ENCODE measurements around the gene IL10RA.

Gene IL10RA

DNA sequence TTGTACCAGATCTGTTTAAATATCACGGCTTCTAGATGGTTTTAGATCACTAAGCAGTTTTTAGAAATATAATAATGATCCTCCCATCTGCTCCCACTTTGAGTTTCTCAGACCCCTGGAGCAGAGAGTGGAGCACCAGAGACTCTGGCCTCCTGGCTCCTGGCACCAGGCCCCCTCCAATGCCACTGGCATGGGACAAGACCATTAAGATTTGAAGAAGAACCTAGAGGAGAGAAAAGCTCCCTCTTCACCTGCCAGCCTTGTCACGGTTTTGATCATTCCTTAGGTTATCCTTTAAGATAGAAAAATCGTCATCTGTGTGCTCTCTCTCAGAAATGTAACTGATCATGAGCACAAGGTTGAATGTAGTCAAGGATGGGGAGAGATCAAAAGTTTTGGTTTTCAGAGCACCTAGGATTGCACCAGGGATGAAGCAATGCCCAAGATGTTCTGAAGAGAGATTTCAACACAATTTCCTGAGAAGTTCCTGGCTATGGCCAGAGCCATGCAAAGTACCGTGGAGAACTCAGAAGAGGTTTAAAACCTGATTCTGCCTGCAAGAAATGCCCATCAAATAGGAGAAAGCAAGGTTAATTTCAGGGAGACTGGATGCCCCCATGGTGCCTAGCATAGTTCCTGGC lies 22.2 kb downstream of the IL10RA start:
- no peak for DNase-seq

DNA sequence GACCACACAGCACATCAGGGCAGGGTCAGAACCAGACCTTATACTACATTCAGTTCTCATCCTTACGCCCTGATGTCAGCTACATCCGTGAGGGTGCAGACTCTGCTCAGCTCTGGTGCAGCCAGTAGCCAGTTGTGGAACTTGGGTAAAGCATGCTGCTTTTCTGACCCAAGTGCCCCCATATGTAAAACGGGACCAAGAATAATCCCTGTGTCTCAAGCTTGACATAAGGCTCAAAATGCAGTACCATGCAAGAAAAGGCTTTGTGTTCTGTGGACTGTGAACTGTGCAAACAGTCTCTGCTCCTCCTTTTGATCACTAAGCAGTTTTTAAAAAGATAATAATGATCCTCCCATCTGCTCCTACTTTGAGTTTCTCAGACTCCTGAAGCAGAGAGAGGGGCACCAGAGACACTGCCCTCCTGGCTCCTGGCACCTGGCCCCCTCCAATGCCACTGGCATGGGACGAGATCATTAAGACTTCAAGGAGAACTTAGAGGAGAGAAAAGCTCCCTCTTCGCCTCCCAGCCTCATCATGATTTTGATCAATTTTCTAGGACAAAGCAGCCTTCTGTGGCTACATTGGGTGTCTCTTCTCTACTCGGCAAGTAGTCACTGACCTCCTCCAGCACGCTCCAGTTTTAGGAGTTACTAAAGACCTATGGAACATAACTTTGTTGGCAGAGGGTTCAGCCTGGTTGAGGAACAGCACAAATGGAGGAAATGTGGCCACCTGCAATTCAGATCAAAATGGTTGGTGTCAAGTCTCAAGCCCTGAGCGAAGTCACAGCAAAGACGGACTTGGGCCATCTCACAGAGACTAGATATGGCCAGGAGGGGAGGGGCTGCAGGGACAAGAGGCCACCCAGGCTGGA lies 23.9 kb downstream of the IL10RA start:
- no peak for DNase-seq

DNA sequence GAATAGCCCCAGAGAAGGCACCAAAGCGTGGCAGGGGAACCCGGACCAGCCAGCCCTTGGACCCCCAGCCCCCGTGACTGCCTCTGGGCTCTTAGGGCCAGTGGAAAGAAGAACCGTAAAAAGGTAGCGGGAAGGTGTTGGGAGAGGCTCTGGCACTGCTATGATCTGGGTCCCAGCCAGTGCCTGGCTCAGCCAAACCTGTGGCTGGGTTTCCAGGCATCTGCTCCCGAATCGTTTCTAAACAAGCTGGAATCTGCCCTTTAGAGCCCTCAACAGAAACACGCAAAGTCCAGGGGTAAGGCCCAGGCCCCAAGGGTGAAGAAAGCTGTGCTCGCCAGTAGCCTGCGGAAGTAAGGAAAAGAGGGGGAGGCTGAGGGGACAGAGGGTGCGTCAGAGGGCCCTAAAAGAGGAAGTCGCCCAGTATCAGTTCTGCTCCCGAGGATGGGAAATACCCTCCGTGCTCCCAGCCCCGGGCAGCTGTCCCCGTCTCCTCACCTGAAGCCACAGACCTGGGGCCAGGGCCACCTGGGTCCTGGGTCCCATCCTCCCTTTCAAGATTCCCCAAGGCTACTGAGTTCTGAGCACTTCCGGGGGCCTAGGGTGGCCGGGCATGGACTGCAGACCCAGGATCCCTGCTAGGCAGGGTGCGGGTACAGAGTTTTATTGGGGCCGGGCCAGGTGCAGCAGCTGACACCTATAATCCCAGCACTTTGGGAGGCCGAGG lies 24.7 kb downstream of the IL10RA start:
- DNase-seq = no peak

DNA sequence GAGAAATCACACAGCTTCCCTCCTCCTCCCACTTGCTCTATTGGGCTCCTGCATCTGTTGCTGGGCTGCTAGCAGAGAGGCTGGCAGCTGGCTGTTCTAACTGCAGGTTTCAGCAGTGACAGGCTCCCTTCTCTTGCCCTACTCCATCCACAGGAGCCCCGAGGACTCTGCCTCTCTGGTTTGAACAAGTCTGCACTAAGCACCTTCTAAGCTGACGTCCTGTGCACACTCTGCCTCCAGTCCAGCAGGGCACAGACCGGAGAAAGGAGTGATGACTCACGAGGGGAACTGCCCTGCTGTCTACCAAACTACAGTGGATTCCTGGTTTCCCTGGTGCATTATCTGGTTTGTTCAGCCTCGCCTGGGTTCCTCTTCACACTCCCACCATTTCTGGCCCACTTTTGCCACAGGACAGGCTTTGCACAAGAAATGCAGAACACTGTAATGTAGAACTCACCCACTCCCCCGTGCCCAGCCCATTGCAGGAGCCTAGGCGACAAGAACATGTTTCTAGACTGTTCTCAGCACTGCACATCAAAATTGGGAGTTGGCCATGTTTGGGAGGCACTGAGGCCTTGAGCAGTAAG lies 26.0 kb downstream of the IL10RA start:
- no peak for DNase-seq

DNA sequence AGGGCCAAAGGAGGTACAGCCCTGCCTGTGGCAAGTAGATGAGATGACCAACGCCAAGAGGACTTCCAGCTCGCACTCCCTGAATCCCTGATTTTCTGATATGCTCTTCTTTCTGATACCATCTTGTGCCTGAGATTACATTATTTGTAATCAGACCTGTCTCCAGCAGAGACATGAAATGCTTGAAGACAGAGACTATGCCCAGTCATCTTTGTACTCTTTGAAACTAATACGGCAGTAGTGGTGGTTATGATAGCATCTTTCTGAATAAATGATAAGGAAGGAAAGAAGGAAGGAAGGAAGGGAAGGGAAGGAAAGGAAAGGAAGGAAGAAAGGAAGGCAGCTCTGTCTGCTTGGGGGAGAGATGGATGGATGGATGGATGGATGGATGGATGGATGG lies 27.8 kb downstream of the IL10RA start:
- DNase-seq = no peak

DNA sequence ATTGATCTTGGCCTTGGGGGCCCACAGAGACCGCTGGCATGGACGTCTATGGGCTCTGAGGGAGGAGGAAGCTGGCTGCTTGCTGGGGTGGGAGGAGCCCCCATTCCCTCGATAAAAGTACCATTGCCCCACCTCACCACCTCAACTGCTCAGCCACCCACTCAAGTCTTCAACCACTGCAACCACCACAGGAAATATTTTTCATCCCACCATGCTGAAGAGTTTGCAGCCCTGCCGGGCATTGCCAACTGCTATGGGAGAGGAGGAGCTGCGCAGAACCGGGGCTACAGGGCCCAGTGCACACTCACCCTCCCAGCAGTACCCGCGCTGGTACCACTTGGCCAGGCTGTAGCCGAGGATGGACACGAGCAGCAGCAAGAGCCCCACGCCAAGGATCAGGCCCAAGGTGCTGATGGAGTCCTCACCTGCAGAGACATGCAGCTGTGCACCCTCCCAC lies 29.2 kb downstream of the IL10RA start:
- no peak for DNase-seq

DNA sequence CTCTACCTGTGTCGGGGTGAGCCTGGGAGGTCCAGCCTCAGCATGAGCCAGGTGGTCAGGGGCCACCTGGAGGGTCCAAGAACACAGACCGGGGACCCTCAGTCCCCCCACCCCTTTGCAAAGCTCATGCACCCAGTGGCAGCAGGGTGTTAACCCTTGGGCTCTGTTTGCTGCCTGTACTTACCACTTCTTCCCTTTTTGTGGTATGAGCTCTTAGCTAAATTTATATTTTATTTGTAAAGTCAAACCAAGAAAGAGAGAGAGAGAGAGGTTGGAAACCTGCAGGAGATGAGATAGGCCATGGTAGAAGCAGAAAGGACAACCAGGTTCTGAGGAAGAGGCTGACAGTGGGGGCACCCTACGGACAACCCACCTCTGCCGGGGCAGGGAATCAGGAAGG lies 29.9 kb downstream of the IL10RA start:
- no peak for DNase-seq

DNA sequence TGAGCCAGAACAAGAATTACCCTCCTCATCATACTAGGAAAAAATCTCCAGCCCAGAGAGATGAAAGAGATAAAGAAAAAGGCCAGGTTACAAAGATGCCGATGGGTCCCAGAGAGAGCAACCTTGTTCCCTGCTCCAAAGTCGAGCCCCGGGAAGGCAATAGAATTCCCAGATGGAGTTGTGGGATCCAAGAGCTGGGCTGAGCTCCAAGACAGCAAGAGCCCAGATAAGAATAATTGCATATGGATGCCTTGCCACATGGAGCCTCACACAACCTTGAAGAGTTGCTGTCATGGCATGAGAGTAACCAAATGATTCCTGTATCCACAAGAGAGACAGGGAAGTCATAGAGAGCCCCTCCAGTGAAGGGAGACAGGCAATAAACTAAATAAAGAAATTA lies 30.9 kb downstream of the IL10RA start:
- no peak for DNase-seq

DNA sequence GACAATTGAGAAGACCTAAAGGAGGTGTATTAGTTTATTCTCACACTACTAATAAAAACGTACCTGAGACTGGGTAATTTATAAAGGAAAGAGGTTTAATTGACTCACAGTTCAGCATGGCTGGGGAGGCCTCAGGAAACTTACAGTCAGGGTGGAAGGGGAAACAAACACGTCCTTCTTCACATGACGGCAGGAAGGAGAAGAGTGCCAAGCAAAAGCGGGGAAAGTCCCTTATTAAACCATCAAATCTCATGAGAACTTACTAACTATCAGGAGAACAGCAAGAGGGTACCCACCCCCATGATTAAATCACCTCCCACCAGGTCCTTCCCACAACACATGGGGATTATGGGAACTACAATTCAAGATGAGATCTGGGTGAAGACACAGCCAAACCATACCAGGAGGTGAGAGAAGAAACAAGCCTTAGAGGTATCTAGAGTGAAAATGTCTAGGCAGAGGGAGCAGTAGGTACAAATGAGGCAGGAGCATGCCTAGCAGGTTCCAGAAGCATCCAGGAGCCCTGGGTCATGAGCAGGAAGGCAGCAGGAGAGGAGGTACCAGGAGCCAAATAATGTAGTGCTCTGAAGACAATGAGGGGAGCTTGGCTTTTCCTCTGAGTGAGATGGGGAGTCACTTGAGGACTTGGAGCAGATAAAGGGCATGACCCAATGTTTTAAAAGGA lies 31.6 kb downstream of the IL10RA start:
- no peak for DNase-seq

DNA sequence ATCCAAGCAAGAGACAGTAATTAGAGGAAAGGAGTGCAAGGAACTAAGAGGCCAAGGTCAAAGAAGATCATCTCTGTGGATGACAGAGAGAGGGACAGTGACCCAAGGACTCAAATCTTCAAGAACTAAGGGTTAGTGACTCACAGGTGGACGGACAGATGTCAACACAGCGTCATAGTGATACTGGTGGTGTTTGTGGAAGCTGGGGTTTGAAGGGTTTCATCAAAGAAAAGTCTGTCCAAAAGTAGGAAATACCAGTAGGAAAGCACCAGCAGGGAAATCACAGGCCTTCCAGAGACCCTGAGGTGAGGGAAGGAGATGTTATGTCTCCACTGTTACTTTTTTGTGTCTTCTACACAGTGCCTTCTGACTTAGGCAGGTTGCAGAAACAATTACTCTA lies 32.2 kb downstream of the IL10RA start:
- no peak for DNase-seq

DNA sequence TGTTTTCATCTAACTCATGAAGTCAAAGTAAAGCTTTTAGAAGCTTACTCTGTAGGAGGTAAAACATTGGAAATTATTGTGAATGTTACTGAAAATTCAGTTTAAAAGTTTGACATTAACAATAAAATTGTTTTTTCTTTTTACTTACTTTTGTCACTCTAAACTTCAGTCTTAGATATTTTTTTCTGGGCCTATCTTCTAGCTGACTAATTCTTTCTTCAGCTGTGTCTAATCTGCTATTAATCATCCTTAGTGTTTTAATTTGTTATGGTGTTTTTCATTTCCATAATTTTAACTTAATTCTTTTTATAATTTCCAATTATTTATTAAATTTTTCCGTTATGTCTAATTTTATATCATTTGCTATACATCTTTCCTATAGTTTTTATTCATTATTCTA lies 35.0 kb downstream of the IL10RA start:
- no peak for DNase-seq

DNA sequence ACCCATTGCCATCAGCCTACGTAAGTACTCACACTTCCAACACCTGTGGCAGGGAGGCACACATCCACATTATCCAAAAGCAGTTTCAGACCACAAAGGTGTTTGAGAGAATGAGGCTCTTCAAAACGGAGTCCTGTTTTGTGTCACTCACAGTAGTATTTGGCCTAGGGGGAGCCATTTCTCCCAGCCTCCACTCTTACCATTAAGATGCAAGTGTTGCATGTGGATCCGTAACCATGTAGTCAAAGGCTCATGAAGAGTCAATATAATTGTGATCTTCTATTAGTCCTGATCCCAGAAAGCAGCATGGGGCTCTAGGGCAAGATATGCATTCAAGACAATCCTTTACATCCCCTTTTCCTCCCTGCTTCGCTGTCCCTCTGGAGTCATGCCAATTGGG lies 41.5 kb downstream of the IL10RA start:
- DNase-seq = no peak

DNA sequence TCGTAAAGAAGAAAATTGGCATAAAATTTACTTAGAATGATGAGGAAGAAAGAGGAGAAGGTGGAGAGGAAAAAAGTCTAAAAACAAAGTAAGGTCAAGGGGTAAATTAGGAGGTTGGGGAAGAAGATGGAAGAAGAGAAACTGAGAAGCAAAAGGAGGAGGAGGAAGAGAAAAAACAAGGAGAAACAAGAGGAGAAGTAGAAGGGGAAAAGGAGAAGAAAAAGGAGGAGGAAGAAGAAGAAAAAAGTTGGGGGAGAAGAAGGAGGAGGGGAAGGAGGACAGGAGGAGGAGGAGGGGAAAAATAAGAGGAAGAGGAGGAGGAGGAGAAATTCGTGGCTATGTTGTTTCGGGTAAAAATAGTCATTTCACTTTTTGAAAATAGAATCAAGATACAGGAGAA lies 42.4 kb downstream of the IL10RA start:
- no peak for DNase-seq

DNA sequence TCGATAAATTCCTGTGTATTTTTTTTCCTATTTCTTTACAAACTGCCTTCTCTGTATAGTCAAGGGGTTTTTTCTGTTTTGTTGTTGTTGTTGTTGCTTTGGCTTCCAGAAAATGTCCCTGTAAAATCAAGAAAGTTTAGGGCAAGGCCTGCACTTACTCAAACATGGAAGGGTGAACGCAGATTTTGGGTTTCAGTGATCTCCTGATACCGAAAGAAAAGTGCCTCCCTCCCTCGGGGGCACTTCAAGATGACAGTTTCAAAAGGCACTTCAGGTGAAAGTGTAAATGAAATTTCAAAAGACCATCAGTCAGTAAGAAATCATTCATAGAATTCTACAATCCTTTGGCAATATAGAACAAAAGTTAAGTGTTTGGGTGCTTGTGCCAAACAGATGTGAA lies 47.2 kb downstream of the IL10RA start:
- no peak for DNase-seq

DNA sequence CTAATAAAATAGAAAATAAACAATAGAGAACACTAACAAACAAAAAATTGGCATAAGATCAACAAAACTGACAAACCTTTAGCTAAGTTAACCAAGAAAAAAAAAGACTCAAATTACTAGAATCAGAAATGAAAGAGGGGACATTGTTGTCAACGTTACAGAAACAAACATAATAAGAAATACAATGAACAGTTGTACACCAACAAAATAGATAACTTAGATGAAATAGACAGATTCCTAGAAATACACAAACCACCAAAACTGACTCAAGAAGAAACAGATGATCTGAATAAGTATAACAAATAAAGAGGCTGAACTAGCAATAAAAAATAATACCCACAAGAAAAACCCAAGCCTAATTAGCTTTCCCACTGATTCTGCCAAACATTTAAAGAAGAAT lies 55.9 kb downstream of the IL10RA start:
- no peak for DNase-seq

DNA sequence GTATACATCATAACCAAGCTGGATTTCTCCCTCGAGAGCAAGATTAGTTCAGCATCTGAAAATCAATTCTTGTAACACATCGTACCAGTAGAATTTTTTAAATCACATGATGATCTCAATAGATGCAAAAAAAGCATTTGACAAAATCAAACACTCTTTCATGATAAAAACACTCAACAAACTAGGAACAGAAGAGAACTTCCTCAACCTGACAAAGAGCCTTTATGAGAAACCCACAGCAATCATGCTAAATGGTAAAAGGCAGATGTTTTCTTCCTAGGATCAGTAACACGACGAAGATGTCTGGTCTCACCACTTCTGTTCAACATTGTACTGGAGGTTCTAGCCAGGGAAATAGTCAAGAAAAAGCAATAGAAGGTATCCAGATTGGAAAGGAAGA lies 56.6 kb downstream of the IL10RA start:
- no peak for DNase-seq

DNA sequence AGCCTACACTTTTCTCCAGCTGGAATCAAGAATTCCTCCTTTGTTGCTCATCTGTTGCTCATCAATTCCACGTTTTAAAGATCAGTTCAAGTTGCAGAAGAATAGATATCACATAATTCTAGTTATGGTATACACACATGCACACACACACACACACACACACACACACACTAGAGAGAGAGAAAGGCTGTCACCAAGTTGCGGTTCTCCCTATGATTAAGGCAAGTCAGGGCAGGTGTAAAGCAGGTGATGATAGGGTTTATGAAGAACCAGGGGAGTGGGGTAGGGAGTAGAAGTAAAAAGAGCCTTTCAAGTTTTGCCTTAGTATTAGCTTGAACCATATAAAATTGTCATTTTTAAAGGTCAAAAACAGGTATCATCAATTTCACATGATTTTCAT lies 59.0 kb downstream of the IL10RA start:
- no peak for DNase-seq

DNA sequence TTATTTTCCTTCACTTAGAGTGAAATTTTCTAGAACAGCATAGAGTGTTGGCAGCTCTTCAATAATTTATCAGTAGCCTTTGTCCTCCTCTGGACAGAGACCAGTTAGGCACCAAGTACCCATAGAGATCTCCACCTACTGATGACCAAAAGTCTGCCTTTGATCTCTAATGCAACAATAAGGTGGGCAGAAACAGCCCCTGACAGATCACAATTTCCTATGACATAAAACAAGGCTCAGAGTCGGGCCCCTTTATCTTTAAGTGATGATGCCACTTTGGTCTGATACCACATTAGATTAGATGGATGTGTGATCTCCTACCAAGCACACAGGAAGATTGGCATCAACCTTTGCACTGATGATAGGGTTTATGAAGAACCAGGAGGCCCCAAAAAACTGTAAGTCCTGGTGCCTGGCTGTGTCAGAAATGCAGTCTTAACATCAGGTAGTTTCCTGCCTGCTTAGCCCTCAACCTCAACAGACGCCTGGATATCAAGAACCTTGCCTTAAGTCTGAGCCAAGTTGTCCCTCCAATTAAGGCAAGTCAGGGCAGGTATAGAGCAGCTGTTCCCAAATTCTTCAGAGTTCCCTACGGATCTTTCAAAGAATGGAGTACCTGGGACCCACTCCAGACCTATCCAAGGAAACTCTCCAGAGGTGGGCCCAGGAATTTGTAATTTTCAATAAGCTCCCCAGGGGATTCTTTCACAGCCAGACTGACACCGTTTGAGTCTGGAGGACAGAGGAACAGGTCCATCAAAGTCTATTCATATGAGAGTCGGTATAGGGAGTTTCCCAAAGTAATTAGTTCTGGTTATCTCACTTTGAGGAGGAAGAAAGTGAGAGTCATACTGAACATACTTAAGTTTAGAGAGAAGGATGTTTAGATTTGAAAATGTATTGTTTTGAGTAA lies 60.1 kb downstream of the IL10RA start:
- DNase-seq = no peak

DNA sequence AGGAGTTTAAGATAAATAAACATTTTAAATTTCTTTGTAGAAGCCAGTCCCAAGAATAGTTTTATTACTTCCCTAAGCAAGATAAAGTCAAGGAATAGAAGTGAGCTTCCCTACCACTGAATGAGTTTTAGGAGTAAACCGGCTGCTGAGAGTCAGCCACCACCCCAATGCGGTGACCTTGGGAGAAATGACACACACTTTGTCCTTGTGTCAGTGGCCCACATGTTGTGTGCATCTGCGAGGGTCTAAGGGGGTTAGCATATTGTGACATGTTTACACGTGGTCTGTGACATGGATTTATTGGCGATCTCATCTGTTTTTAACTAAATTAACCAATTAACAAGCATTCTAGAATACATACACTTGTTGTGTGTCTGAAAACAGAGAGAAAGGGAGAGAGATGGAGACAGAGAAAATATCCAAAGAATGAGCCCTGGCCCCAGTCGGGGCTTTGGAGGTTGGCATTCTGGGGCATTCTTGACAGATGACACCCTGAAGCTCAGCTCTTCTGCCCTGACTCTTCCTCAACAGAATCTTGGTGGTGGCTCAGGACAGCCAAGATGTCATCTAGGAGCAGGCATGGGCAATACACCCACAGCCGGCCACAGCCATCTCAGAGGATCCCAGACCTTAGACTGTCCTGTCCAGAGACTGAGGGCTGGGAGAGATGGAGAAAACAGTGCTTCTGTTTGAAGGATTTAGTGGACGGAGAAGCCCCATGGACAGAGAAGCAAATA lies 60.9 kb downstream of the IL10RA start:
- no peak for DNase-seq

DNA sequence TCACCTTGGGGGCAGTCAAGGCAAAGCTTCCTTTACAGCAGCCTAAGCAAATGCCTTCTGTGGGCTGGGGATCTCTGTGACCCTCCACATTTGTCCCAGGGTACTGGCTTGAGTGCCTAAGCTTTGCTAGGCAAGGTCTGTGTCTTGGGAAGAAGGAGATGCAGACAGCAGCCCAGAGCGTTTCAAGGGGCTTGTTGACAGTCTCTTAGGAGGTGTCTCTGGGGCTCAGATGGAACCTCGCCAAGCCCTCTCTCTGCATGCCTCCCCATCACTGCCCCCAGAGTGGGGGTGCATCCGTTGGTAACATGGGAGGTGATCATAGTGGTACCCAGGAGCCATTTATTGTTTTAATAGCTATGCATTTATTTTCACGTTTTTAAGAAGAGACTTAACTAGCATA lies 61.6 kb downstream of the IL10RA start:
- DNase-seq = no peak

Measured in eye (tissue), 1 donor.